Measurements from ENCODE around the gene RENBP.
A peak's percentile ranks its signal among the peaks of the same experiment; 100 is the strongest.
"Not testable (repeated sequence)": the region's sequence is repeated elsewhere in the genome, so short reads cannot be mapped to it uniquely, and the experiment has no call there.

RENBP gene

GRCh38 chrX:153944140-153944799 is at the start of gene RENBP:
Gene RENBP, minus strand, starts transcription at chrX:153944643. Its CDS starts 33 bp downstream, at chrX:153944610.
- peak in 2 of 4 experiments; percentile 20 to 39 for DNase-seq

- no peak for DNase-seq
Measured at GRCh38 chrX:153993978-153994377, 49.5 kb upstream of the RENBP start.

GRCh38 chrX:153993079-153993478 is 48.6 kb upstream of the RENBP start:
- no peak for DNase-seq

GRCh38 chrX:153992180-153992579 is 47.7 kb upstream of the RENBP start:
- DNase-seq = no peak

GRCh38 chrX:153991013-153991580 is 46.7 kb upstream of the RENBP start:
- no peak for DNase-seq

DNA sequence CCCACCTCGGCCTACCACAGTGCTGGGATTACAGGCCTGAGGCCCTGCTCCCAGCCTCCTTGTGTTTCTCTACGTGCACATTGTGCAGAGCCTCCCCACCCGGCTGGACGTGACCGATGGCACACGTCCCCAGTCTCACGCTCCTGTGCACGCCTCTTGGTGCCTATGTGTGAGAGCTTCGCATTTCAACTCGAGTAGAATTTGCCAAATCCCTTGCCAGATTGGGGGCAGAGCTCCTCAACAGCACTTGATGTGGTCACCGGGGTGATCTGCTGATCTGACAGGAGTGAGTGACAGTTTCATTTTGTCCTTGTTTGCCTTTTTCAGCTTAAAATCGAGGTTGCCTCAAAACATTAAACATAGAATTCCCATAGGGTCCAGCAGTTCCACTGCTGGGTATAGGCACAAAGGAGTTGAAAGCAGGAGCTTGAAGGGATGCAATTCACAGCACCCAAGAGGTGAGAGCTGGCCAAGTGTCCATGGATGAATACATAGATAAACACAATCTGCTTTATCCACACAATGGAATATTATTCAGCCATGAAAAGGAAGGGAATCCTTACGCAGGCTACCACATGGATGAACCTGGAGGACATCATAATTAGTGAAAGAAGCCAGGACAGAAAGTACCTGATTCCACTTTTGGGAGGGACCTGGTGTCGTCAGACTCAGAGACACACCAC is 45.7 kb upstream of the RENBP start:
- no peak for DNase-seq

DNA sequence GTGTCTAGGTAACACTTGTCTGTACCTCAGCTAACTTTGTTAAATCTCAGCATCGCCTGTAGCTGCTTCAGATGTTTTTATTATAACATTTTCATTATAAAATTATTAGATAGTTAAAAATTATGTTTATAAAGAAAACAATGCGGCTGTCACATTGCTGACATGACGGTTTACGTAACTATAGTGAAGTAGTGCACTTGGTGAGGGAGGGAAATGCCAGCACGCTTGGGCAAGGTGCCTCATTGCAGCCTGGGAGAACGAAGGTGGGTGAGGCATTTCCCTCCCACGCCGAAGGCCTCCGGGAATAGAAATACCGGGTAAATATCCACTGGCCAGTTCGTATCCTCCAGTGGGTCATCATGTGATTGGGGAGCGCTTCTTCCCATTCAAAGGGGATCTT is 44.0 kb upstream of the RENBP start:
- DNase-seq = no peak

DNA sequence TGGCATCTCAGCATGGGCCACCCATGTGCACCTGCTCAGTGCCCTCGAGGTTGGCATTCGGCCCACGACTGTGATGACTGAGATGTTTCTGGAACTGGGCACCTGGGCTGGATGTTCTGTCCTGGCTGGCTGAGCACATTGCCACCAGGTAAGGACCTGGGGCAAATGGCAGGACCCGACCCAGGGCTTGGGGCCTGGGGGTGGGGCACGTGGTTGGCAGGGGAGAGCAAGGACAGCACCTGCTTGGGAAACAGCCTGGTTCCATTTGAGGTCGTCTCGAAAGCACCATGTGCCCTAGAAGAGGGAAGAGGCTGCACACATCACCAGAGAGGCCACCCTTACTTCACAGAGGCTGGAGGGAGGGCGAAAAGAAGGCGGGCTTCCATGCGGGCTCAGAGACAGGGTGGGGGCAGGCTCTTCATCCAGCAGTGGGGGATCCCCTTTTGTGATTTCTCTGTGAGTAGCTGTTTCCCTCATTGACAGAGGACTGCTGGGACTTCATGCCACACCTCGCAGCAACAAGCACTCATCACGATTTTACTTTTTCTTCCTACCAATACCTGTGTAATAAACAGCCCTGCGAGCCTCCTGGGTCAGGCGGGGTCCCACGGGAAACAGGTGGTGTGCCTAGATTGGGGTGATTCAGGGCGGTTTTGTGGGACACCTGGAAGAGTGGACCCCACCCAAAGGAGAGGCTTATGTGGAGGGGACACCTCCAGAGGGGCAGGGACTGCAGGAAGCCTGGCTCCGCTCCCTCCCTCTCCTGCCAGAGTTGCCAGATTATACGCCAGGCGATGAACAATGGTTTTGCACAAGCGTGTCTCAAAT is 40.1 kb upstream of the RENBP start:
- no peak for DNase-seq

- DNase-seq = no peak
Measured at GRCh38 chrX:153983321-153983801, 38.9 kb upstream of the RENBP start.

- peak in 1 of 4 experiments; percentile 46 for DNase-seq
Measured at GRCh38 chrX:153981771-153982533, 37.5 kb upstream of the RENBP start.

DNA sequence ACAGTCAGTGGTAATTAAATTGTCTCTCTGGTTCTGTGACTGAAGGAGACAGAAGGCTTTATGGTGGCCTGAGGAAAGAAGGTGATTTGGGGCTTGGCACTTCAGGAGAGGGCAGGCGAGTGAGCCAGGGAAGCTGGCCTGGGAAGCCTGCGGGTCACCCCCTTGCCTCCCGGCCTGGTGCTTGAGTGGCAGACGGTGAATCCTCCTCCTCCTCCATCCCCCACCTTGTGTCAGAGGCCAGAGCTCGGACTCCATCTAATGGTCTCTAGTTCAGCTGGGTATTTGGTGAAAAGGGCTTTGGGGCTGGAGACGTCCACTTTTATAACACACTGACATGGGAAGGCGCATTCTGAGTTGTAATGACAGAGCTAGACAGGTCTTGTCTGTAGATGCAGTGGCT is 36.8 kb upstream of the RENBP start:
- no peak for DNase-seq

DNA sequence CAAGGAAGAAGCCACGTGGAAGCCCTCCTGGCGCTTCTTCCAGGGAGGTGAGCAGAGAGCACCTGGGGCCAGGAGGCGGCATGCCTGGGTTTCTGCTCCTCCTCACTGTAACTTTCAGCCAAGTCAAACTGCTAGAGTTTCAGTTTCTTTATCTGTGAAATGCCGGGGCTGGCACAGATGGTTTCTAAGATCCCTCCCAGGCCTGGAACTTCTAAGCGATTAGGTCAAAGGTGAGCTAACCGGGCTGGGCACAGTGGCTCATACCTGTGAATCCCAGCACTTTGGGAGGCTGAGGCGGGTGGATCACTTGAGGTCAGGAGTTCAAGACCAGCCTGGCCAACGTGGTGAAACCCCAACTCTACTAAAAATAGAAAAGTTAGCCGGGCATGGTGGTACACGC is 36.0 kb upstream of the RENBP start:
- not testable (repeated sequence) for DNase-seq

DNA sequence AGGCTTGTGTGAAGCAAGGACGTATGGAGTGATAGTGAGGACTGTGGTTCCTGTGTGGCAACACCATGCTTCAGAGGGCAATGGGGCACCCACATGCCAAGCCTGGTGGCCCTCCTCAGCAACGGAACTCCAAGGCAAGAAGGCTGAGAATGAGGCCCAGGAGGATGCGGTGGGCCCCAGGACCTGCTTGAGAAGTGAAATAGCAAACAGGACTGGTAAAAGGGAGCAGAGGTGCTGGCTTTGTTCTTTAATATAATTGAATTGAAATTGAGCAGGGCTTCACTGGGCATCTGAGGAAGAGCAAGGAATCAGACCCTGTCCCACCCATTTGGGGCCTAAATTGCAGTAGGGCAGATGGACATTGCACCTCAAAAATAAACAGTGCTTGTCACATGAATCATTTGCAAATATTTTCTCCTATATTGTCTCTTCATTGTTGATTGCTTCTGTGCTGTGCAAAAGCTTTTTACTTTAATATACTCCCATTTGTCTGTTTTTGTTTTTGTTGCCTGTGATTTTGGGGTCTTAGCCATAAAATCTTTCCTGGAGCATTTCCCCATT is 30.4 kb upstream of the RENBP start:
- no peak for DNase-seq

GRCh38 chrX:153974003-153974725 is 29.7 kb upstream of the RENBP start:
- DNase-seq = no peak

DNA sequence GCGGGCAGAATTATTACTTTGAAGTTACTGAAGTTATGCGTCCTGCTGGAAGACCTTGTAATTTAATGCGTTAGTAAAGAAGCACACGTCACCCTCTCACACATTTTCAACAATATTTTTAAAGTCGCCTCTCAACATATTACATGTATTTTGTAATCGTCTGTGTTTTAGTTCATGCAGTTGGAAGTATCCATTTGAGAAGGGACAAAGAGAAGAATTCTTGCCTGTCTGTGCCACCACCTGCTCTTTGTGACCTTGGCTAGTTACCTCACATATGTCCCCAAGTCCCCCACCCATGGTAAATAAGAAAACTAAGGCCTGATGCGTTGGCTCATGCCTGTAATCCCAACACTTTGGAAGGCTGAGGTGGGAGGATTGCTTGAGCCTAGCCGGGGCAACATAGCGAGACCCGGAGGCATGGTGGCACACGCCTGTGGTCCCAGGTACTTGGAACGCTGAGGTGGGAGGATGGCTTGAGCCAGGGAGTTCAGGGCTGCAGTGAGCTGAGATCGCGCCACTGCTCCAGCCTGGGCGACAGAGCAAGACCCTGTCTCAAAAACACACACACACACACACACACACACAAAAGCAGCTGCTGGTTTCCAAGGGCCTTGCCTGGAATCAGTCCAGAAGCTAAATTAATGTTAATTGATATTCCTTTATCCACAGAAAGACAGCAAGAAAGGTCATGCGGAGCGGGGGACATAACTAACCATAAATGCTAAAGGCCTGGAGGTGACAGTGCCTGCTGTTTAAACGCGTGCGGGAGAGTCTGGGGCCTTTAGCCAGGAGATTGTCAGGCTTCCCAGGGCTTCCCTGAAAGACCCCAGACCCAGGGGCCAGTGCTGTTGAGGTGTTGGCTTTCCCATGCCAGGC is 28.9 kb upstream of the RENBP start:
- DNase-seq = no peak

GRCh38 chrX:153972368-153973126 is 28.1 kb upstream of the RENBP start, which contains the start of gene TMEM187:
Gene TMEM187, plus strand, starts transcription at chrX:153972754. Its CDS starts 9,309 bp downstream, at chrX:153982063.
- peak; percentile 46 to 89 (median 66) for DNase-seq

GRCh38 chrX:153971450-153972367 is 27.3 kb upstream of the RENBP start, which contains the start of gene HCFC1:
Gene HCFC1, minus strand, starts transcription at chrX:153971818. Its CDS starts 978 bp downstream, at chrX:153970840.
- DNase-seq = peak; percentile 81 to 92 (median 89)

- peak; percentile 51 to 89 (median 66) for DNase-seq
Measured at GRCh38 chrX:153971124-153971449, 26.6 kb upstream of the RENBP start.

All from activated naive CD4-positive, alpha-beta T cell (primary cell).